ENCODE measurements around the gene HTT. TPM values are rescaled to one million over a fixed set of nuclear protein-coding genes. Genes with fewer than 3 reads are reported as not detected.

The HTT gene
- total RNA-seq, 1 experiment from 2014 or later, result 37.4 TPM

GRCh38 chr4:3223346-3223745, 148.9 kb downstream of the HTT start (continued):
- TF ChIP-seq EZH2 (IDR thresholded peaks at IDR 0.05), result no peak
- TF ChIP-seq POLR2A (IDR thresholded peaks at IDR 0.05; ENCODE audit: borderline replicate concordance, extremely low read depth, insufficient read depth, insufficient read length), result no peak

- ChIA-PET CTCF (no interaction called here), RAD21 (ENCODE audit: low non-redundant PET in 1 of 2, low total read pairs in 2 of 2, uncharacterized antibody in 2 of 2, unreplicated experiment in 2 of 2) (no interaction called here)
- BruUV-seq (replicated peaks), result no TSS peak
These were observed 149.7 kb downstream of the HTT start for GRCh38 chr4:3223956-3224748.

More at GRCh38 chr4:3223956-3224748, 149.7 kb downstream of the HTT start:
- no peak overlapping the region for H3K4me3 ChIP-seq (replicated peaks in 1 of 2; ENCODE audit: low read depth in 1 of 2, low read length in 2 of 2)
- no peaks in the 10 kb centered on the region for H3K9me2 ChIP-seq (ENCODE audit: insufficient read depth)
- POLR2A ChIA-PET, result no interaction called here
- intact Hi-C loops (cut with micrococcal nuclease), result no loop called here
- no peaks in the 10 kb centered on the region for H3K4me1 ChIP-seq (ENCODE audit: control insufficient read depth in 1 of 2, insufficient read depth in 2 of 2, low read length in 2 of 2)
- H3K27me3 ChIP-seq (ENCODE audit: insufficient read depth, low read length), result no peaks in the 10 kb centered on the region
- no peak for ATAC-seq
- H3K9me3 ChIP-seq (ENCODE audit: control insufficient read depth in 1 of 2, insufficient read depth in 1 of 2, low read depth in 1 of 2, low read length in 2 of 2), result no peaks in the 10 kb centered on the region
- no peak for DNase-seq (ENCODE audit: low read depth, low spot score)
- H3K36me3 ChIP-seq (ENCODE audit: control insufficient read depth in 1 of 2, insufficient read depth in 2 of 2, low read length in 2 of 2), result peaks cover 9 to 21% of the 10 kb centered on the region in 2 experiments; a peak in 3 of 4 replicates
- no peaks in the 10 kb centered on the region for H3K79me2 ChIP-seq (ENCODE audit: insufficient read depth, low read length)
- H4K20me1 ChIP-seq (ENCODE audit: insufficient read depth), result no peaks in the 10 kb centered on the region
- no peak overlapping the region for H3K4me2 ChIP-seq (ENCODE audit: low read length)
- H2AFZ ChIP-seq (ENCODE audit: low read depth, low read length, poor library complexity, severe bottlenecking), result no peak overlapping the region
- no peak overlapping the region for H3K27ac ChIP-seq (ENCODE audit: low read depth, low read length)
- H3K9ac ChIP-seq (ENCODE audit: low read length), result no peak overlapping the region
- no peak for TF ChIP-seq SP1 (IDR thresholded peaks at IDR 0.05; ENCODE audit: low read depth)
- TF ChIP-seq SRF (IDR thresholded peaks at IDR 0.05; ENCODE audit: low read depth), result no peak
- TF ChIP-seq JUND (IDR thresholded peaks at IDR 0.05), result no peak
- TF ChIP-seq ZNF274 (IDR thresholded peaks at IDR 0.05; ENCODE audit: low read depth, low read length), result no peak
- no peak for TF ChIP-seq REST (IDR thresholded peaks at IDR 0.05; ENCODE audit: low read depth)
- TF ChIP-seq CBX3 (IDR thresholded peaks at IDR 0.05; ENCODE audit: low read depth), result no peak
- TF ChIP-seq TCF7L2 (IDR thresholded peaks at IDR 0.05; ENCODE audit: borderline replicate concordance, extremely low read depth, insufficient read depth, insufficient read length), result no peak
- TF ChIP-seq YY1 (IDR thresholded peaks at IDR 0.05; ENCODE audit: extremely low read depth, insufficient replicate concordance, low read depth, low read length), result no peak
- no peak for TF ChIP-seq MAX (IDR thresholded peaks at IDR 0.05)
- no peak for TF ChIP-seq FOSL1 (IDR thresholded peaks at IDR 0.05; ENCODE audit: low read depth)
- TF ChIP-seq EGR1 (IDR thresholded peaks at IDR 0.05; ENCODE audit: low read depth), result no peak
- no peak for TF ChIP-seq EZH2phosphoT487 (IDR thresholded peaks at IDR 0.05; ENCODE audit: borderline replicate concordance)
- no peak for TF ChIP-seq ZFX (IDR thresholded peaks at IDR 0.05)
- no peak for TF ChIP-seq ELF1 (IDR thresholded peaks at IDR 0.05; ENCODE audit: borderline replicate concordance, low read depth)
- no peak for TF ChIP-seq ATF3 (IDR thresholded peaks at IDR 0.05)
- TF ChIP-seq RAD21 (IDR thresholded peaks at IDR 0.05; ENCODE audit: low read depth), result no peak
- no peak for TF ChIP-seq CEBPB (IDR thresholded peaks at IDR 0.05; ENCODE audit: low read depth)
- no peak for TF ChIP-seq POLR2AphosphoS5 (IDR thresholded peaks at IDR 0.05; ENCODE audit: low read depth, low read length)
- TF ChIP-seq EZH2 (IDR thresholded peaks at IDR 0.05), result no peak
- no peak for TF ChIP-seq SIN3A (IDR thresholded peaks at IDR 0.05; ENCODE audit: low read depth)
